ENCODE measurements around the gene AP3D1.
"Not testable (repeated sequence)": the region's sequence is repeated elsewhere in the genome, so short reads cannot be mapped to it uniquely, and the experiment has no call there.

The AP3D1 gene

GRCh38 chr19:2151339-2152229 is at the start of gene AP3D1:
TSS of gene AP3D1 (minus strand) at chr19:2151566. CDS start at chr19:2151334, 232 bp downstream.
- Mint-ChIP-seq H3K4me1 (peaks cover 52% of the 10 kb centered on the region), H3K27ac (peak within 1 kb of the TSS; percentile 86), H3K4me3 (peak within 1 kb of the TSS; percentile 77), H3K36me3 (peaks cover 44% of the 10 kb centered on the region), H3K9me3 (no peaks in the 10 kb centered on the region)
- peak; percentile 89 for ATAC-seq
- DNase-seq (ENCODE audit: low spot score in 2 of 2), result peak; percentile 96 to 100

- peaks cover 88% of the 10 kb centered on the region for H3K36me3 Mint-ChIP-seq
- not testable (repeated sequence) for H3K4me3 Mint-ChIP-seq; DNase-seq (ENCODE audit: low spot score in 2 of 2); ATAC-seq; H3K9me3 Mint-ChIP-seq; H3K27ac Mint-ChIP-seq
- H3K4me1 Mint-ChIP-seq, result peaks cover 38% of the 10 kb centered on the region
These were observed 49.4 kb upstream of the AP3D1 start for GRCh38 chr19:2200624-2201294.

DNA sequence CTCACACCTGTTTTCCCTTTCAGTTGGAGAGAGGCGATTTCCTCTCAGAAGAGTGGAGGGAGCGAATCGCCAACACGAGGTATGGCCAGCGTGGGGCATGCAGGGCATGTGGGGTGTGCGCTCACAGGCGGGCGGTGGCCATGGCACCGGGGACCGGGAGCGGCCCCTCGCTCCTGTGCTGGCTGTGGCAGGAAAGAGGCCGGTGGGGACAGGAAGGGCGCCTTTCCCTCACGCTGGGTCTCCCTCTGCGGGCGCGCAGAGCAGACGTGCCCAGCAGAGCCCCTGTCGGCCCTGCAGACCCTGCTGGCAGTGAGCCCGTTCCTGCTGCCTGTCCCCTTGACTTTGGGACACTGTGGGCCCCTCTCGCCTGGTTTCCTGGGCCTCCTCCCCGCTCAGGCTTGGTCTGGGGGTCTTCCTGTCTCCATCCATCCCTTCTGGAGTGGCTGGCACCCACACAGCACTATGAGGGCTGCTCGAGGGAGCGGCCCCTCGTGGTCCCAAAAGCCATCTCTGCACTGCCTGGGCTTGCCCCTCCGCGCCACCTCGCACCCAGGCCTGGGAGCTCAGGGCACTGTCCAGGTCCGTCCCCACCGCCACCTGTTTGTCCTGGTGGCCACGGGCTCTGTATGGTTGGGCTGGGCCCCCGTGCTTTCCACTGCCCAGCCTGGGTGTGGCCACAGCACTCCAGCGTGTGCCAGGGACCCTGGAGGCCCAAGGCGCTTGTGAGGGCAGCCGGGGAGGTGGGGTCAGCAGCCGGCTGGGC is 48.7 kb upstream of the AP3D1 start:
- Mint-ChIP-seq H3K36me3 (peaks cover 87% of the 10 kb centered on the region), H3K9me3 (no peaks in the 10 kb centered on the region), H3K4me3 (no peak overlapping the region), H3K27ac (no peak overlapping the region), H3K4me1 (peaks cover 38% of the 10 kb centered on the region)
- DNase-seq (ENCODE audit: low spot score in 2 of 2) (no peak), ATAC-seq (no peak)

- Mint-ChIP-seq H3K4me1 (peaks cover 36% of the 10 kb centered on the region), H3K27ac (peak overlapping the region; percentile 74), H3K36me3 (peaks cover 87% of the 10 kb centered on the region), H3K4me3 (no peak overlapping the region), H3K9me3 (no peaks in the 10 kb centered on the region)
- ATAC-seq (peak; percentile 11), DNase-seq (ENCODE audit: low spot score in 2 of 2) (no peak)
These were observed 47.8 kb upstream of the AP3D1 start for GRCh38 chr19:2199215-2199614.

DNA sequence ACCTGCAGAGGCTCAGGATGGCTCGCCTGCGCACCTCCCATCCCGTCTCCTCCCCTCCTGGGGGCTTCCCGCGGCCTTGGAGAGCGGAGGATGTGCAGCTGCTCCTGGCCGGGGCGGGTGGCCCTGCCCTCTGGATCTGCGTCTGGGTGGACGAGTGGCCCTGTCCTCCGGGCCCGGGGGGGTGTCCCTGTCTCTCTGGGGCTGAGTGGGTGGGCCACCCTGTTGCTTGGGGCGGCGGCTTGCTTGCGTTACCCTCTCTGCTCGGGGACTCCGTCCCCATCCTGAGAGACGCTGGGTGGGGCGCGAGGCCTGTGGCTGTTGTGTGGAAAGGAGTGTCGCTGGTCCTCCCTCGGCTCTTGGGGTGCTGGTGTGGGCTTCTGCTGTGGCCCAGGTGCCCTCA is 47.0 kb upstream of the AP3D1 start:
- Mint-ChIP-seq H3K36me3 (peaks cover 87% of the 10 kb centered on the region), H3K4me3 (no peak overlapping the region), H3K27ac (peak overlapping the region; percentile 74)

DNA sequence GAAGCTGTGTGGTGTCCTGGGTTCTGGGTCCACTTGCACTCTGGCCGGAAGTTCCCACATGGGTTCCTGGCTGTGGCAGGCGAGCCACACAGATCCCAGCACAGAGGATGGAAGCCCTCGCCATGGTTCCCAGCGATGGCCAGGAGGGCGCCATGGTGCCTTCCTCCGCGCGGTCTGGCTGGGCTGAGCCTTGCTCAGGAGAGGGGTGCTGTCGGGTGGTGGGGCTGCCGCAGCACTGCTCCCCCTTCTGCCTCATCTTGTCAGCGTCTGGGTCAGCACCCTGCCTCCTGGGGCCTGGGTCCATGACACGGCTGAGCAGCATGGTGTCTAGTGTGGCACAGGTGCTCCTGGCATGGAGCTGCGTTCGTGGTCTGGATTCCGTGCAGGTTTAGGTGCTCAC is 45.9 kb upstream of the AP3D1 start:
- DNase-seq (ENCODE audit: low spot score in 2 of 2) (no peak), ATAC-seq (no peak)
- Mint-ChIP-seq H3K27ac (peak overlapping the region; percentile 44), H3K4me1 (peaks cover 31% of the 10 kb centered on the region), H3K9me3 (no peaks in the 10 kb centered on the region), H3K4me3 (no peak overlapping the region), H3K36me3 (peaks cover 87% of the 10 kb centered on the region)

More for the DNA sequence above, 47.0 kb upstream of the AP3D1 start:
- DNase-seq (ENCODE audit: low spot score in 2 of 2), result no peak
- Mint-ChIP-seq H3K4me1 (peaks cover 31% of the 10 kb centered on the region), H3K9me3 (no peaks in the 10 kb centered on the region)
- no peak for ATAC-seq

GRCh38 chr19:2195914-2196313 is 44.5 kb upstream of the AP3D1 start:
- H3K4me3 Mint-ChIP-seq, result no peak overlapping the region
- no peaks in the 10 kb centered on the region for H3K9me3 Mint-ChIP-seq
- no peak overlapping the region for H3K27ac Mint-ChIP-seq
- ATAC-seq (no peak), DNase-seq (ENCODE audit: low spot score in 2 of 2) (no peak)
- H3K4me1 Mint-ChIP-seq, result peaks cover 23% of the 10 kb centered on the region
- peaks cover 87% of the 10 kb centered on the region for H3K36me3 Mint-ChIP-seq

GRCh38 chr19:2195361-2195760 is 44.0 kb upstream of the AP3D1 start:
- ATAC-seq (no peak), DNase-seq (ENCODE audit: low spot score in 2 of 2) (no peak)
- Mint-ChIP-seq H3K9me3 (no peaks in the 10 kb centered on the region), H3K27ac (peak overlapping the region; percentile 43), H3K4me3 (no peak overlapping the region), H3K4me1 (peaks cover 25% of the 10 kb centered on the region), H3K36me3 (peaks cover 87% of the 10 kb centered on the region)

- Mint-ChIP-seq H3K4me1 (peaks cover 25% of the 10 kb centered on the region), H3K27ac (no peak overlapping the region), H3K36me3 (peaks cover 90% of the 10 kb centered on the region), H3K9me3 (no peaks in the 10 kb centered on the region), H3K4me3 (no peak overlapping the region)
- DNase-seq (ENCODE audit: low spot score in 2 of 2) (no peak), ATAC-seq (no peak)
These were observed 43.2 kb upstream of the AP3D1 start for GRCh38 chr19:2194513-2195078.

DNA sequence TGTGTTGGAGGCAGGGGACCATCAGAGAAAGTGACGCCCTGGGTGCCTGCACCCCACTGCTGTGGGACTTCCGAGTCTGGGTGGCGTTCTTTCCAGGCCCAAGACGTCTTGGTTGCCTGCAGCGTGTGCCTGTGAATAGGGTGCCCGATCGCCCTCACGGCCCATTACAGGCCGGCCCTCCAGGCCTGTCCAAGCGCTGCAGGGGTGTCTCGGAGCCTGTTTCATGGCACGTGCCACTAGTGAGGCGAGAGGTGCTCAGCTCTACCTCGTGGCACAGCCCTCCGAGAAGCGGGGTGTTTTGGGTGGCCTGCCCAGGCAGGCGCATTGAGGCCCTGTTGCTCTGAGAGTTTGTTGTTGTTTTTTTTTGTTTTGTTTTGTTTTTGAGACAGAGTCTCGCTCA is 42.4 kb upstream of the AP3D1 start:
- H3K4me1 Mint-ChIP-seq, result peaks cover 26% of the 10 kb centered on the region
- H3K36me3 Mint-ChIP-seq, result peaks cover 95% of the 10 kb centered on the region
- H3K27ac Mint-ChIP-seq, result no peak overlapping the region
- no peaks in the 10 kb centered on the region for H3K9me3 Mint-ChIP-seq
- no peak overlapping the region for H3K4me3 Mint-ChIP-seq
- ATAC-seq, result no peak
- no peak for DNase-seq (ENCODE audit: low spot score in 2 of 2)

DNA sequence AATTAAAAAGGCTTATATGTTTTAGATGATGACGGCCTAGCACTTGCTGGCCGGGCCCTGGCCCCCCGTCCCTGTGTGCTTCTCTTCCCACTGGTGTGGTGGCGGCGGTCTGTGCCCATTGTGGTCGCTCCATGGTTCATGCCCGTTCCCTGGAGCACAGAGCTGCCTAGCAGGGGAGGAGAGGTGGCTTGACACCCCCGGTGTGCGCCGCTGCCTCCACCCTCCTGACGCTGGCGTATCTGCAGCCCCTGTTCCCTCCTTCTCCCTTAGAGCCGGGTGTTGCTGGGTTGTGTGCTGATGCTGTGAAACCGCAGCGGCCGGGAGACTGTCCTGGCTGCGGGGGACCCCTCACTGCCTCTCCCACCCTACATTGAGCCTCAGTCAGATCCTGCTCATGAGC is 41.5 kb upstream of the AP3D1 start:
- ATAC-seq, result no peak
- no peak for DNase-seq (ENCODE audit: low spot score in 2 of 2)
- Mint-ChIP-seq H3K36me3 (peaks cover 98% of the 10 kb centered on the region), H3K4me3 (no peak overlapping the region), H3K27ac (no peak overlapping the region), H3K4me1 (peaks cover 27% of the 10 kb centered on the region), H3K9me3 (no peaks in the 10 kb centered on the region)

DNA sequence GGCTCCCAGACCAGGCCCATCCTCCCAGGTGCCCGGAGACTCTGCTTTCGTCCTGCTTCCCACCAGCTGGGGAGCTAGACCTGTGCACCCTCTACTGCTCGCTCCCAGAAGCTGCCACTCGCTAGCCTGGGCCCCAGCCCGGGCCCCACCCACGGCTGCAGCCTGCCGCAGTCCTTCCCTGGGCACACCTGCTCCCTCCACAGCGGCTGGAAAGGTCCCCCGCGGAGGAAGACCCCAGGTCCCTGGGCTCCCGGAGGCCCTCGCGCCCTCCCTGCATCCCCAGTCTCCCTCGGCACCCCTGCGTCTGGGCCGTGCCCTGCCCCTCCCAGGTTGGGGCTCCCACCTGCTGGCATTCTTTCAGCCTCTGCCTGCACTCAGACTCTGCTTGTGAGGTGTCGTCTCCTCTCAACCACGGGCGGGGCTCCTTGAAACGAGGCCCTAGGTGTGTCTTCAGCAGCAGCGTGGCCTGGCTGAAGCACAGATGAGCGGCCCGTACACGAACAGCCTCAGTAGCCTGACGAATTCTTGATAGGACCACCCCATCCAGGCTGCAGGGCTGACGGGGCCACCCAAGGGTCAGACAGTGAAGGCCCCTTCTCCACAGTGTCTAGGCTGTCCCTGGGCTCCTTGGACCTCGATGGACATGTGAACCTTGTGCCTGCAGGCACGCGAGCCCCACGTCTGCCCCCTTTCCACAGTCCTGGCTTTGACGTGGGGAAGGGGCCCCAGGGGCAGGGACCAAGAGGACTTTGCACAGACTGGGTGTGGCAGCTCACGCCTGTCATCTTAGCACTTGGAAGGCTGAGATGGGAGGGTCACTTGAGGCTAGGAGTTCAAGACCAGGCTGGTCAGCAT is 40.3 kb upstream of the AP3D1 start:
- H3K27ac Mint-ChIP-seq, result peak overlapping the region; percentile 79
- peaks cover 22% of the 10 kb centered on the region for H3K4me1 Mint-ChIP-seq
- H3K4me3 Mint-ChIP-seq, result no peak overlapping the region
- H3K9me3 Mint-ChIP-seq, result no peaks in the 10 kb centered on the region
- DNase-seq (ENCODE audit: low spot score in 2 of 2) (no peak), ATAC-seq (no peak)
- H3K36me3 Mint-ChIP-seq, result peaks cover 98% of the 10 kb centered on the region

DNA sequence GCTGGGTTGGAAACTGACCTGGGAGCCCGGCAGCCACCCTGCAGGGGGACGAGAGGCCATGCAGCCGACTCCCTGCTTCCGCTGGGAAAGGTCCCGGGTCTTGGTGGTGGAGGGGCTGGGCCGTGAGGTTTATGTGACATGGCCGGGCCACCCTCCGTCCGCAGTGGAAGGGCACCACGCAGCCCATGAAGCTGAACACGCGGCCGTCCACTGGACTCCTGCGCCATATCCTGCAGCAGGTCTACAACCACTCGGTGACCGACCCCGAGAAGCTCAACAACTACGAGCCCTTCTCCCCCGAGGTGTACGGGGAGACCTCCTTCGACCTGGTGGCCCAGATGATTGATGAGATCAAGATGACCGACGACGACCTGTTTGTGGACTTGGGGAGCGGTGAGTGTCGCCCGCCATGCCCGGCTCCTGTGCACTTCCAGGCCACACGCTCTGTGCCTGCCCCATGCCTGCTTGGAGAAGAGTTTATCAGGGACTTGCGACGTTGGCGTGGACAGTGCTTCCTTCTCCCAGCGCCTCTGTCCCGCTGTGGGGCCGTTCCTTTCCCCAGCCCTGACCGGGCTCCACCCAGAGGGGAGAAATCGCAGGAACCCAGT is 39.6 kb upstream of the AP3D1 start:
- Mint-ChIP-seq H3K36me3 (peaks cover 98% of the 10 kb centered on the region), H3K4me1 (peaks cover 20% of the 10 kb centered on the region), H3K4me3 (no peak overlapping the region), H3K9me3 (no peaks in the 10 kb centered on the region), H3K27ac (peak overlapping the region; percentile 79)
- ATAC-seq (no peak), DNase-seq (ENCODE audit: low spot score in 2 of 2) (no peak)

GRCh38 chr19:2189880-2190279 is 38.5 kb upstream of the AP3D1 start:
- Mint-ChIP-seq H3K4me3 (no peak overlapping the region), H3K4me1 (peaks cover 25% of the 10 kb centered on the region), H3K36me3 (peaks cover 99% of the 10 kb centered on the region), H3K9me3 (no peaks in the 10 kb centered on the region), H3K27ac (peak overlapping the region; percentile 79)
- no peak for DNase-seq (ENCODE audit: low spot score in 2 of 2)
- ATAC-seq, result no peak
